Effector CD8-positive, alpha-beta T cell (primary cell): Measurements from ENCODE around the gene CWF19L2.
A peak's percentile ranks its signal among the peaks of the same experiment; 100 is the strongest.
"Not testable (repeated sequence)": the region's sequence is repeated elsewhere in the genome, so short reads cannot be mapped to it uniquely, and the experiment has no call there.

Experiments
- DNase-seq: peaks from one replicate; lab custom pipeline; 2025; lab: John Stamatoyannopoulos, UW
- total RNA-seq, 4 experiments: gene quantifications; one replicate each; lab custom pipeline; 2026; lab: John Stamatoyannopoulos, UW

Gene CWF19L2
- 76.1 to 94.7 (median 80.8) reads per million in 4 experiments for total RNA-seq

- DNase-seq, result peak; percentile 81
Measured at GRCh38 chr11:107457558-107458271, at the start of gene CWF19L2. Gene CWF19L2, minus strand, starts transcription at chr11:107457825. Its CDS starts 9 bp downstream, at chr11:107457816.

DNA sequence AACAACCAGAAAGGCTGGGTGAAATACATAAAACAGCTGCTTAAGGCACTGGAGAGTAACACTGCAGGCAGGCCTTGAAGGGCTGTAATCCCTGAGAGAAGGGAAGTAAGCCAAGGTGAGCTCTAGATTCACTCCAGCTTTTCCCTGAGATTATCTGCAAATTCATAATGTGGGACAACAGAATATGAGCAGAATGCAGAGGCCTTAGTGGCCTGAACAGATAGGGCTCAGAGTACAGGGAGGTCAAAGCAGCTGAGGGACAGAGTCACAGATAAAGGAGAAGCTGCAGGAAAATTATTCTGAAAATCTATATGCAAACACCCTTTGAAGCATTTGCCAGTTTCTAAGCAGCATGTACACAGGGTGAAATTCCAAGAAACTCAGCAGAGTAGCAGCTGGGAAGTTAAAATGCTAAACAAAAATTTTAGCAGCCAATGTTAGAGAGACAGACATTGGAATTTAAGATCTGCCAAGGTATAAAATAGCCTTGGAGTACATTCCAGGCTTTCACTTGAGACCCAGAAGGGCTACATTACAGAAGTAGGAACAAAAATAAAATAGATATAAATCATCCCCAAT, 48.1 kb upstream of the CWF19L2 start:
- no peak for DNase-seq

DNA sequence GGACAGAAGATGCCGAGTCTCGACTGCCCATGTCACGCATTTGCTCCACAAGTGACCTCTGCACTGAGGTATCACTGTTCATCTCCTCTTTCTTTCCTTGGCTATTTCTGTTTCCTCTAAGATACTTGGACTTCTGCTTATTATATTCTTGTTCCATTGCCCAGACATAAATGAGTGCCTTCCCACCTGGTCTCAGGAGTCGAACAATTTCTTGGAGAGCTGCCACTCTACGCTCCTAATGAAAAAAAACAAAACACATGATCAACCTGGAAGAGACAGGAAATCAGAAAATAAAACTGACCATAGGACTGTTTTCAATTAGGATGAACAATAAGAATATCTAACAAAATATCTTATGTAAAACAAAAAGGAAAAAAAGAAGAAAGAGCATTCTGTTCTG, 47.4 kb upstream of the CWF19L2 start:
- DNase-seq, result no peak

DNA sequence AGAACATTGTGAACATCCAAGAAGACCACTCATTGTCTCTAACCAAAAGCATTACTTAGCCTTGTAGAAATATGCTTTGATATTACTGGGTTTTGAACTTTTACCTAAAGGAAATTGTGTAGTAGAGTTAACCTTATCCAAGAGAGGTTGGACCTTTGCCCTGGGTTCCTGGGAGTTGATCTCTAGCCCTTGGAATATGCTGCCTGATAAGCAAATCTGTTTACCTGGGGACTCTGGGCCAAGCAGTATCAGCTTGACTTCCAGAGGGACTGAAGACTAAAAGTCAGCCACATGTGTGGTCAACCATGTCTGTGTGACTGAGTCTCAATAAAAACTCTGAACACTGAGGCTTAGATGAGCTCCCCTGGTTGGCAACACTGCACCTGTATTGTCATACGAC, 44.1 kb upstream of the CWF19L2 start:
- DNase-seq, result no peak

DNA sequence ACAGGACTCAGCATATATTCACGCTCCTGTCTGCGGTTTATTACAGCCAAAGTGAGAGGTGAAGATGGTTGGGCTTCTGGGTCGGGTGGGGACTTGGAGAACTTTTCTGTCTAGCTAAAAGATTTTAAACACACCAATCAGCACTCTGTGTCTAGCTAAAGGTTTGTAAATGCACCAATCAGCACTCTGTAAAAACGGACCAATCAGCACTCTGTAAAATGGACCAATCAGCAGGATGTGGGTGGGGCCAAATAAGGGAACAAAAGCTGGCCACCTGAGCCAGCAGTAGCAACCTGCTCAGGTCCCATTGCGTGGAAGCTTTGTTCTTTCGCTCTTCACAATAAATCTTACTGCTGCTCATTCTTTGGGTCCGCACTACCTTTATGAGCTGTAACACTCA, 39.7 kb upstream of the CWF19L2 start:
- not testable (repeated sequence) for DNase-seq

GRCh38 chr11:107496011-107496410, 38.4 kb upstream of the CWF19L2 start:
- no peak for DNase-seq

GRCh38 chr11:107494055-107494454, 36.4 kb upstream of the CWF19L2 start:
- no peak for DNase-seq

DNA sequence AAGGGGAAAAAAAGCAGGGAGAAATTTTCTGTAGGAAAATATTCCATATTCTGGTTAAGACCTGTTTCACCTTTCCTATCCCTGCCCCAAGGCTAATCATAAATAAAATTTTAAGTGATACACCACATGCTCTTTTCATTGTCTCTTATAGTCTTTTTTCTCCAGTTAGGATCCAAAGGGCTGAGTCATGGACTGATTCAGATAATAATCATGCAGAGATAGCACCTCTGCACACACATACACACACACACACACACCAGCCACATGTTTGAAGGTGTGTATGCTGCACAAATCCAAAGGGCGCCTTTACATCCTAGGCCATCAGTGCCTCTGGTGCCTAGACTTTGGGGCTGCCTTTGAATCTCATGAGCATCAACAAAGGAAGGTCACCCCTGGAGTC, 35.5 kb upstream of the CWF19L2 start:
- no peak for DNase-seq

DNA sequence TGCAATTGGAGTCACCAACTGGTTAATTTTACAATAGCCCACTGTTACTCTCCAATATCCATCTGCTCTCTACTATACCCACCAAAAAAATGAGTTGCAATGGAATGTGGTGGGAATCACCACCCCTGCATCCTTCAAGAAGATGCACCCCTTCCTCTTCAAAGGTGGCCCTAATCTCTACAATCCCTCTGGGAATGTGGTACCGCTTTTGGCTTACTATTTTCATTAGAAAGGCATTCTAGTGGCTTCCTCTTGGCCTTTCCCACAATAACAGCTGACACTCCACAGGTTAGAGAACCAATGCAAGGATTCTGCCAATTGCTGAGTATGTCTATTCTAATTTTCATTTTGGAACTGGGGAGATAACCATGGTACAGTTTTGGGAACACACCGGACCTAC, 33.2 kb upstream of the CWF19L2 start:
- DNase-seq, result no peak

GRCh38 chr11:107482234-107482633, 24.6 kb upstream of the CWF19L2 start:
- no peak for DNase-seq

DNA sequence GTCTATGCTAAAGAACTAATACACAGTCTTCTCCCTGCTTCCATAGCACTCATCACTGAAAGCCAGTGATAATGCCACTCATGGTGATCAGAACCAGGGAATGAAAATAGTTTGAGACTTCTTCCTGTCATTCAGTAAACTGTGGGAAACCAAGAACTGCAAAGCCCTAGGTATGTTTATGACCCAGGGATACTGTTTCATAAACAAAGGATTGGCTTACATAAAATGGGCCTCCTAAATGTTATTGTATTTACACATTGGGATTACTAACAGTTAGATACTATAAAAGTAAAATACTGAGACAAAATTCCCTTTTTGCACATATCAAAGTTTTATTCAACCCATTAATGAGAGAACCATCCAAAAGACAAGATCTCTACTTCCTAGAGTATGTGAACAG, 21.3 kb upstream of the CWF19L2 start:
- no peak for DNase-seq

- DNase-seq, result no peak
Measured at GRCh38 chr11:107477820-107478219, 20.2 kb upstream of the CWF19L2 start.

GRCh38 chr11:107473792-107474191, 16.2 kb upstream of the CWF19L2 start:
- DNase-seq, result no peak

DNA sequence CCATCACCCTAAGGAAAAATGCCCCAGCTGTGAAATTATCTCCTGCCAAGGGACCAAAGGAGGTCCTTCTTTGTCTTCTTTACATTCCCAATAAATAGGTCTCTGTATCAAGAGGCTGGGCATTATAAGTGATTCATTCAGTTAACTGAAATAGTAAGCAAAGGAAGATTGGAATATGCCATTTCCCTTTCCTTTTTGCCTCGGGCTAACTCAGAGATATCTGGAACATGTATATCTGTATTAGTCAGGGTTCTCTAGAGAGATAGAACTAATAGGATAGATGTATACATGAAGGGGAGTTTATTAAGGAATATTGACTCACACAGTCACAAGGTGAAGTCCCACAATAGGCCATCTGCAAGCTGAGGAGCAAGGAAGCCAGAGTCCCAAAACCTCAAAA, 15.3 kb upstream of the CWF19L2 start:
- no peak for DNase-seq

- no peak for DNase-seq
Measured at GRCh38 chr11:107468596-107468995, 11.0 kb upstream of the CWF19L2 start.

DNA sequence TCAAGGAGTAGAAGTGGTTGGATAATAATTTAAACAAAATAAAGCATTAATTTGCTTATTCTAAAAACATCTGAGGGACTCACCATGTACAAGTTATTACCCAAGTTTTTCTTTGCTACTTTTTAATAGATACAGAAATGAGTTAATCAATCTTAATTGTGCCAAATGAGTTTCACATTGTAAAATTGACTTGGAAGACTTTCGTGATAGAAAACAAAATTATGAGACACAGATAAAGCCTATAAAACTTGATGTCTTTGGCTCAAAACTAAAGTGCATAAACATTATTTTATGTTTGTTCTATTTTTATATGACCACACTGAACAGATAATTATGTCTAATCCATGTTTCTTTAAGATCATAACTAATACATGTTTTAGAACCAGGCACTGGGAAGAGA, 10.1 kb upstream of the CWF19L2 start:
- DNase-seq, result no peak

DNA sequence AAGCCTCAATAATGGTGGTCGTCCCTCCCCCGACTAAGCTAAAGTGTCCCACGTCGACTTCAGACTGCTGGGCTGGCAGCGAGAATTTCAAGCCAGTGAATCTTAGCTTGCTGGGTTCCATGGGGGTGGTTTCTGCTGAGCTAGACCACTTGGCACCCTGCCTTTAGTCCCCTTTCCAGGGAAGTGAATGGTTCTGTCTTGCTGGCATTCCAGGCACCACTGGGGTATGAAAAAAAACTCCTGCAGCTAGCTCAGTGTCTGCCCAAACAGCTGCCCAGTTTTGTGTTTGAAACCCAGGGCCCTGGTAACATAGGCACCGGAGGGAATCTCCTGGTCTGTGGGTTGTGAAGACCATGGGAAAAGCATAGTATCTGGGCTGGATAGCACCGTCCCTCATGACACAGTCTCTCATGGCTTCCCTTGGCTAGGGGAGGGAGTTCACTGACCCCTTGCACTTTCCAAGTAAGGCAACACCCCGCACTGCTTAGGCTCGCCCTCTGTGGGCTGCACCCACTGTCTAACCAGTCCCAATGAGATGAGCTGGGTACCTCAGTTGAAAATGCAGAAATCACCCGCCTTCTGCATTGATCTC, 8.7 kb upstream of the CWF19L2 start:
- not testable (repeated sequence) for DNase-seq

DNA sequence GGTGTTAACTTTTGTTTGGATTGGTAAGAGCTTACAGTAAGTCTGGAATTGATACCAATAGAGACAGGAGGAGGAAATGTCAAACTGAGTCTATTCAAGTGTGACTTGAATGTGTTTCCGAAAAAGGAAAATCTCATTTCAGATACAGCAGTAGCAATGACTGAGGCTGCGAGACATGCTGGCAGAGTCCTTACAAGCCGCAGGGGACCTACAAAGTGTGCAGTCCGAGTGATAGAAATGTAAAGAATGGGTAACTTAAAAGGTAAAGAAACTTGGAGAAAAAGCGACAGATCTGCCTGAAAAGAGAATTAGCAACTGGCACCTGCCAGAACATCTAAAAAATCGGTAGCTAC, 444 bp downstream of the CWF19L2 start:
- no peak for DNase-seq

DNA sequence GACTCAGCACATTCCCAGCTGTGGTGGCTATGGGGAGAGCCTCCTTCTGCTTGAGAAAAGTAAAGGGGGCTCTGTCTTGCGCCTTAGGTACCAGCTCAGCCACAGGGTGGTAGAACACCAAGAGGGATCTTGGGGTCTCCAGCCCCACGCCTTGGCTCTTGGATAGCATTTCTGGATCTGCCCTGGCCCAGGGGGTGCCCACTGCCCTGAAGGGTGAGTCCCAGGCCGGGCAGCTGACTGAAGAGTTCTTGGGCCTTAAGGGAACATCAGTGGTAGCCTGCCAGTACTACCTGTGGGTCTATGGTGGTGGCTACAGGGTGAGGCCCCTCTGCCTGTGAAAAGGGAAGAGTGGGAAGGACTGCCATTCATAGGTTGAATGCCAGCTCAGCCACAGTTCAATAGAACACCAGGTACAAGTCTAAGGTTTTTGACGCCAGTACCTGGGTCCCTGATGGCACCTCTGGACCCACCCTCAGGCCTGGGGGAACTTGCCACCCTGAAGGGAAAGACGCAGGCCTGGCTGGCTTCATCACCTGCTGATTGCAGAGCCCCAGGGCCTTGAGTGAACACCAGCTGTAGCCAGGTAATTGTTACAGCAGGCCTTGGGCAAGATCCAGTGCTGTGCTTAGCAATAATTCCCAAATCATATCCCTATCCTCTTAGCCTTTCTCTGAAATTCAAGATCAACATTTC, 3.9 kb downstream of the CWF19L2 start:
- no peak for DNase-seq

GRCh38 chr11:107446822-107447431, 10.7 kb downstream of the CWF19L2 start:
- DNase-seq, result no peak

- DNase-seq, result no peak
Measured at GRCh38 chr11:107442715-107443215, 14.9 kb downstream of the CWF19L2 start.

DNA sequence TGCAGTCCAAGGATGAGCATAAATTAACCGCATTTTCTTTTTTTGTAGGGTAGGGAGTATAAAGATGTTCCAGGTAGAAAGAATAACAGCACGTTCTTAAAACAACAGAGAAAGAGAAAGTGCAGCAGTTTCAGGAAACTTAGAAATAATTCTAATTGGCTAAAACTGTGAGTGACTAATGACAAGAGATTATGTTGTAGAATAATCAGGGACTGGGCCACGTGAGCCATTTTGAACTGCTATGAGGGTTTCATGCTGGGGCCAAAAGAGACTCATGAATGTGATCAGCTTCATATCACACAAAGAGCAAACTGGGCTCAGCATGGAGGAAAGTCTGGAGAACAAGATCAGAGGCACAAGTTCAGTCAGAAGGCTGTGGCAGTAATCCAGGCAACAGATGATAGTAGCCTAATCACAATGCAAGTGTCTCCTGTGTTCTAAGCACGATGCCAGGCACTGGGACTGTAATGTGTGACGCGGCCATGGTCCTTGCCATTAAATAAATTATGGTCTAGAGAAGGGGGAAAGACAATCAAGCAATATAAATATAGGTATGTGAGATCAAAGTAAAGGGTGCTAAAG, 17.9 kb downstream of the CWF19L2 start:
- DNase-seq, result no peak
